ENCODE data around the gene GALNT12. TPM values are rescaled to one million over a fixed set of nuclear protein-coding genes. Genes with fewer than 3 reads are reported as not detected.

GALNT12 gene
- total RNA-seq, 2 donors from 2014 or later, result 9.0 to 10.2 TPM

DNA sequence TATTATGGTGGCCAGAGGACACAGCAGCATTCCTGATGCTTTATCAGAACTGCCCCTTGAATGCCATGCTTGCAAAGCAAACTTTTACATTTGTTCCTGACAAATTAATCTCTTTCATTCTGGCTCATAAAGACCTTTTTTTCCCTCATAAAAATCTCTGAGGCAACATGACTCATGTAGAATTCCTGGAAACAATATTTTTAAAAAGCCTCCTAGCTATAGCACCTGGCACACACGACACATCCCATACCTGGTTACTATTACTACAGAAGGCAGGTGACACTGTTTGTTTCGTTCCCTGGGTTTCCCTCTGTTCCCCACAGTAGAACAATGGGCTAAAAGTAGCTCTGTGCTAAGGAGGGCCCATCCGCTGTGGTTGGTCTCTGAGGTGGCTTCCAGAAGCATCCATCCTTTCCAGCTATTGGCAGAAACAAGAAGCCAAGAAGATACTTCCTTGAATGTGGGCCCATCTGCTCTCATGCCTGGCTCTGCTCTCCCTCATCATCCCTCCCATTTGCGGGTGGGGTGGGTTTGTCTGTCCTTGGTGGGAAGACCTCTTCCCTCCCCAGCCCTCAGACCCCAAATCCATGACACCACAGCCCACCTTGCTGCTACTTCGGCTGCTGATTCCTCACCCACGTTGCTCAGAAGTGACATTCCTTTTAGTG lies 59.1 kb downstream of the GALNT12 start:
- TF ChIP-seq POLR2AphosphoS5 (IDR thresholded peaks at IDR 0.05), result no peak
- TF ChIP-seq, protein P1, sequence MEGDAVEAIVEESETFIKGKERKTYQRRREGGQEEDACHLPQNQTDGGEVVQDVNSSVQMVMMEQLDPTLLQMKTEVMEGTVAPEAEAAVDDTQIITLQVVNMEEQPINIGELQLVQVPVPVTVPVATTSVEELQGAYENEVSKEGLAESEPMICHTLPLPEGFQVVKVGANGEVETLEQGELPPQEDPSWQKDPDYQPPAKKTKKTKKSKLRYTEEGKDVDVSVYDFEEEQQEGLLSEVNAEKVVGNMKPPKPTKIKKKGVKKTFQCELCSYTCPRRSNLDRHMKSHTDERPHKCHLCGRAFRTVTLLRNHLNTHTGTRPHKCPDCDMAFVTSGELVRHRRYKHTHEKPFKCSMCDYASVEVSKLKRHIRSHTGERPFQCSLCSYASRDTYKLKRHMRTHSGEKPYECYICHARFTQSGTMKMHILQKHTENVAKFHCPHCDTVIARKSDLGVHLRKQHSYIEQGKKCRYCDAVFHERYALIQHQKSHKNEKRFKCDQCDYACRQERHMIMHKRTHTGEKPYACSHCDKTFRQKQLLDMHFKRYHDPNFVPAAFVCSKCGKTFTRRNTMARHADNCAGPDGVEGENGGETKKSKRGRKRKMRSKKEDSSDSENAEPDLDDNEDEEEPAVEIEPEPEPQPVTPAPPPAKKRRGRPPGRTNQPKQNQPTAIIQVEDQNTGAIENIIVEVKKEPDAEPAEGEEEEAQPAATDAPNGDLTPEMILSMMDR (IDR thresholded peaks at IDR 0.05), result no peak
- TF ChIP-seq POLR2A (IDR thresholded peaks at IDR 0.05), result no peak
- H3K4me3 ChIP-seq, result no peak overlapping the region
- no peaks in the 10 kb centered on the region for H3K4me1 ChIP-seq (replicated peaks)
- WGBS, result 45% methylated on average over 6 of the region's 6 CpGs
- no peaks in the 10 kb centered on the region for H3K27me3 ChIP-seq (replicated peaks; ENCODE audit: insufficient read depth)
- DNase-seq (ENCODE audit: low spot score), result no peak
- H3K9me3 ChIP-seq, result no peaks in the 10 kb centered on the region
- H3K27ac ChIP-seq, result peak overlapping the region in 1 of 2 donors; percentile 12
- no peaks in the 10 kb centered on the region for H3K36me3 ChIP-seq
- intact Hi-C loops (cut with DNase I), result no loop called here

DNA sequence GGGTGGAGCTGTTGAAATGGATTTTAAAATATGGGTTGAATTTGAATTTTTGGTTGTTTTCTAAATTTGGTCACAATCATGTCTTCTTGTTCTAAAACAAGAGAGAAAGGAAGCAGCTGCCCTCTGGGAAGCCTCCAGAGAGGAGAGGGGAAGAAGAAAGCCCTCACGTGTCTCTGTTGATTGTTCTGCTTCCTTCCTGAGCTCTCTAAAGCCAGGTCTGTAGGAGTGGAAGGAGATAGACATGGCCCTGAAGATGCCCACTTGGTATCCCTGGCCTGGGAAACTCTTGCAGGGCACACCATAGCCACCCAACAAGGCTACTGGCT lies 59.6 kb downstream of the GALNT12 start:
- Histone ChIP-seq H3K27me3 (replicated peaks; ENCODE audit: insufficient read depth) (no peaks in the 10 kb centered on the region), H3K4me3 (no peak overlapping the region), H3K9me3 (no peaks in the 10 kb centered on the region), H3K36me3 (no peaks in the 10 kb centered on the region), H3K4me1 (replicated peaks) (no peaks in the 10 kb centered on the region), H3K27ac (peak overlapping the region in 1 of 2 donors; percentile 12)
- TF ChIP-seq, protein P1 (IDR thresholded peaks at IDR 0.05), result no peak
- TF ChIP-seq POLR2A (IDR thresholded peaks at IDR 0.05), result no peak
- TF ChIP-seq POLR2AphosphoS5 (IDR thresholded peaks at IDR 0.05), result no peak
- intact Hi-C loops (cut with DNase I), result no loop called here
- no peak for DNase-seq (ENCODE audit: low spot score)
- 71% methylated on average over 1 of the region's 1 CpG for WGBS

DNA sequence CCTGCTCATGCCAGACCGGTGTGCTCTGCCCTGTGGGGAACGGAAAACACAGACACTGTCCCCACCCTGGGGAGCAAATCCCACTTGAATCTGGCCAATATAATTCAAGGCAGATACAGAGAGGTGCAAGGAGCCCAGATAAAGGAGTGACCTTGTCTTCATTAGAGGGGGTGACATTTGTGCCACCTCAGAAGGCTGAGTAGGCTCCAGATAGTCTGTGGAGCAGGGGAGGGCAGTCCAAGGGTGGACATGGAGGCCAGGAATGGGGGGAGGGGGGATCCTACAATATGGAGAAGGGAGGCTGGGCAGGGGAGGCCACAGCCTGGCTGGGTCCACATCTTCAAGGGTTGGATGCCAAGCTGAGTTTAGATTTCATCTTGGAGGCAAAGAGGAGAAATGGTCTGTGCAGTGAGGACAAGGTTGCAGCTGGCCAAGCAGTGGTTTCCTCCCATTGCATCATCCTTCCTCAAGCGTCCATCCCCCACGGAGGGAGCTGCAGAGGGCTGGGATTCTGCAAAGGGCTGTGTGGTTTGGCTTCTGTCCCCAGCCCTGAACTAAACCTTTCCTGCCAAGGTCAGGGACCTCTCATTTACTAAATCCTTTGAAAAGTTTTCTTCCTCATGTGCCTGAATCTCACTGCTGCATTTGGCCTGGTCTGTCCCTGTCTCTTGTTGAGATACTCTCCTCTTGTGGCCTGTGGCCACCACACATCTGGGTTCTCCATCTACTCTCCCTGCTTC lies 60.1 kb downstream of the GALNT12 start:
- no peaks in the 10 kb centered on the region for H3K9me3 ChIP-seq
- no peaks in the 10 kb centered on the region for H3K36me3 ChIP-seq
- no peaks in the 10 kb centered on the region for H3K4me1 ChIP-seq (replicated peaks)
- TF ChIP-seq POLR2A (IDR thresholded peaks at IDR 0.05) (no peak), POLR2AphosphoS5 (IDR thresholded peaks at IDR 0.05) (peak; percentile 22)
- no peak for DNase-seq (ENCODE audit: low spot score)
- intact Hi-C loops (cut with DNase I), result no loop called here
- WGBS, result 61% methylated on average over 4 of the region's 4 CpGs
- no peak overlapping the region for H3K4me3 ChIP-seq
- no peaks in the 10 kb centered on the region for H3K27me3 ChIP-seq (replicated peaks; ENCODE audit: insufficient read depth)
- peak overlapping the region in 1 of 2 donors; percentile 12 for H3K27ac ChIP-seq

DNA sequence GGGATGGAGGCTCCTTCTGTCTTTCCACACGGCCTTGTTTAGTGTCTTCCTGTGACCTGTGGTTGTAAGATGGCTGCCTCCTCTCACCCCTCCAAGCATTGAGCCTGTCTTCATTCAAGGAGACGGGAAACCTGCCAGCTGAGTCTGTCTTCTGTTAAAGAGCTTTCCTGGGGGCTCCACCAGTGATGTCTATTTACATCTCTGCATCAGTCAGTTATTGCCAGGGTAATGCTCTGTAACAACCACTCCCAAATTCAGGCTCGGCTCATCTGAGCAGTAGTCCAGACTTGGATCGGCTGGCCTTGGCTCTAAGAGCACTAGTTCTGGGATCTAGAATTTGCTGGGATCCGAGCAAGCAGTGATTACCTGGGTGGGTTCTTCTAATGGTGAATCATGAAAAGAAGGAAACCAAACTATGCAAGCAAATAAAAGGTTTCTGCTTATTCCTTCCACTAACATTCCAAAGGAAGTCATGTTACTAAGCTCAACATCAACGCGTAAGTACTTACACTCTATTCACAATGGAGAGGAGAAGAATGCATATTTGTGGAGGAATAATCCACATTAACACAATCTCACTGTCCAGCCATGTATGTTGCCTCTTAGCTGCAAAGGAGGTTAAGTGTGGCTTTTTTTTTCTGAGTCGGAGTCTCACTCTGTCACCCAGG lies 61.7 kb downstream of the GALNT12 start:
- intact Hi-C loops (cut with DNase I), result no loop called here
- Histone ChIP-seq H3K27me3 (replicated peaks; ENCODE audit: insufficient read depth) (no peaks in the 10 kb centered on the region), H3K36me3 (no peaks in the 10 kb centered on the region), H3K9me3 (no peaks in the 10 kb centered on the region), H3K27ac (no peak overlapping the region), H3K4me3 (no peak overlapping the region), H3K4me1 (replicated peaks) (no peaks in the 10 kb centered on the region)
- no peak for TF ChIP-seq POLR2AphosphoS5 (IDR thresholded peaks at IDR 0.05)
- TF ChIP-seq, protein P1 (IDR thresholded peaks at IDR 0.05), result no peak
- no peak for TF ChIP-seq POLR2A (IDR thresholded peaks at IDR 0.05)
- DNase-seq (ENCODE audit: low spot score), result no peak
- WGBS, result 93% methylated on average over 8 of the region's 8 CpGs

DNA sequence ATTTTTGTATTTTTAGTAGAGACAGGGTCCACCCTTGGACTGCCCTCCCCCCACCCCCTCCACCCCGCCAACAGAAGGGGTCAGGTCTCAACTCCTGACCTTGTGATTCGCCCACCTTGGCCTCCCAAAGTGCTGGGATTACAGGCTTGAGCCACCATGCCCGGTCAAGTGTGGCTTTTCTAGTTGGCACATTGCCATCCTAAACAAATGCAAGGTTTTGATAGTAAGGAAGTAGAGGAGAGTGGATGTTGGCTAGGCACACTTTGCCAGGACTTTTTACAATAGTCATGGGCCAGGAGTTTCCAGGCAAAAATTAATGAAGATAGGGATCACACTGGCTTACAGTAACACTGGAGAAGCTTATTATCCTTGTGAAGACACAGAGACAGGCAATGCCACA lies 62.4 kb downstream of the GALNT12 start:
- H3K4me1 ChIP-seq (replicated peaks), result no peaks in the 10 kb centered on the region
- no peak overlapping the region for H3K27ac ChIP-seq
- H3K27me3 ChIP-seq (replicated peaks; ENCODE audit: insufficient read depth), result no peaks in the 10 kb centered on the region
- no peak overlapping the region for H3K4me3 ChIP-seq
- TF ChIP-seq, protein P1 (IDR thresholded peaks at IDR 0.05), result no peak
- TF ChIP-seq POLR2A (IDR thresholded peaks at IDR 0.05) (no peak), POLR2AphosphoS5 (IDR thresholded peaks at IDR 0.05) (no peak)
- H3K36me3 ChIP-seq, result no peaks in the 10 kb centered on the region
- no peak for DNase-seq (ENCODE audit: low spot score)
- WGBS, result 63% methylated on average over 2 of the region's 3 CpGs
- intact Hi-C loops (cut with DNase I), result no loop called here
- H3K9me3 ChIP-seq, result no peaks in the 10 kb centered on the region

Data from prostate gland (tissue), 2 donors.